Endothelial cell of umbilical vein (primary cell): Measurements from ENCODE around the gene TPM2. TPM values are rescaled to one million over a fixed set of nuclear protein-coding genes. Genes with fewer than 3 reads are reported as not detected.

Source experiments
- BruUV-seq: library from RNA; stranded (reverse); fragments of 400-500 nt; replicated peaks from 2 replicates; lab custom pipeline; 2021; lab: Mats Ljungman, UMichigan
- CTCF ChIA-PET: fragments of 300-600, 350-600 bp; sonication (Branson Sonifier 250); formaldehyde crosslinking; loops from one replicate; lab custom pipeline; 2021; ENCODE audit warnings: antibody characterized with exemption, inconsistent platforms; lab: Charles Lee
- POLR2A ChIA-PET: fragments of 300-600, 350-600 bp; sonication (Branson Sonifier 250); formaldehyde crosslinking; loops from one replicate; lab custom pipeline; 2021; ENCODE audit warnings: antibody characterized with exemption, inconsistent platforms; lab: Charles Lee
- DNase-seq: peaks from one replicate; pipeline ENCODE4 v3.0.0-alpha.2; 2011; ENCODE audit warnings: low read depth, low spot score
- FAIRE-seq: peaks from 2 replicates; lab custom pipeline; 2011; peaks lifted over from hg19 to GRCh38; lab: Jason Lieb, UNC
- H2AFZ ChIP-seq: 2 replicates; pipeline ENCODE4 v1.6.0; 2012; ENCODE audit warnings: low read depth, low read length, control low read depth, inconsistent platforms
- H3K27ac ChIP-seq: 2 replicates; pipeline ENCODE4 v1.5.1; 2011; ENCODE audit warnings: low read depth, mild to moderate bottlenecking, control low read depth, low read length, moderate library complexity; ENCODE audit not compliant: insufficient read depth
- H3K27me3 ChIP-seq, 2 experiments: 2 replicates each; pipeline versions ENCODE4 v1.6.0 to v1.6.1; 2011; ENCODE audit warnings: low read length in 2 of 2, mixed read lengths in 1 of 2; ENCODE audit not compliant: control insufficient read depth in 2 of 2, insufficient read depth in 2 of 2
- H3K36me3 ChIP-seq, 2 experiments: 2 replicates in 1 of 2; 3 replicates in 1 of 2; pipeline ENCODE4 v1.5.1; 2011; ENCODE audit warnings: low read length in 2 of 2, mild to moderate bottlenecking in 1 of 2, moderate library complexity in 1 of 2; ENCODE audit not compliant: control insufficient read depth in 2 of 2, insufficient read depth in 2 of 2; ENCODE audit errors: extremely low read depth in 1 of 2
- H3K4me1 ChIP-seq: 3 replicates; pipeline ENCODE4 v1.5.1; 2011; ENCODE audit warnings: mild to moderate bottlenecking, low read length; ENCODE audit not compliant: control insufficient read depth, insufficient read depth; ENCODE audit errors: extremely low read depth
- H3K4me2 ChIP-seq: 2 replicates; pipeline ENCODE4 v1.6.1; 2011; ENCODE audit warnings: low read length, control low read depth, mixed read lengths; ENCODE audit not compliant: insufficient read depth
- H3K4me3 ChIP-seq, 3 experiments: fragments of 200-600 bp in 1 of 3; sonication (generic), shearing (Covaris generic) in 1 of 3; replicated peaks in 1 of 3; 2 replicates each; pipeline ENCODE4 v1.5.1; 2011 to 2016; ENCODE audit warnings: control low read depth in 3 of 3, low read length in 3 of 3, mild to moderate bottlenecking in 2 of 3, inconsistent platforms in 1 of 3, low read depth in 1 of 3, moderate library complexity in 1 of 3; ENCODE audit not compliant: insufficient read depth in 1 of 3
- H3K79me2 ChIP-seq: 2 replicates; pipeline ENCODE4 v1.6.0; 2012; ENCODE audit warnings: low read length, inconsistent platforms; ENCODE audit not compliant: control insufficient read depth, insufficient read depth
- H3K9ac ChIP-seq: replicated peaks from 2 replicates; pipeline ENCODE3; 2011; ENCODE audit warnings: low read length, control low read depth; ENCODE audit not compliant: insufficient read depth; ENCODE audit errors: extremely low read depth
- H3K9me1 ChIP-seq: replicated peaks from 3 replicates; pipeline ENCODE4 v1.6.0; 2011; ENCODE audit warnings: mild to moderate bottlenecking, low read length; ENCODE audit not compliant: control insufficient read depth, insufficient read depth; ENCODE audit errors: extremely low read depth
- H3K9me3 ChIP-seq: replicated peaks from 2 replicates; pipeline ENCODE4 v1.5.1; 2012; ENCODE audit warnings: low read length, inconsistent platforms; ENCODE audit not compliant: control insufficient read depth, insufficient read depth
- H4K20me1 ChIP-seq: replicated peaks from 2 replicates; pipeline ENCODE3; 2011; ENCODE audit warnings: mild to moderate bottlenecking, low read length; ENCODE audit not compliant: control insufficient read depth, insufficient read depth; ENCODE audit errors: extremely low read depth
- CTCF ChIP-seq, 2 donors: IDR thresholded peaks; 1 replicate in 1 of 2; 2 replicates in 1 of 2; pipeline ENCODE4 v1.5.1; 2011; ENCODE audit warnings: low read length in 2 of 2, mild to moderate bottlenecking in 2 of 2, moderate library complexity in 2 of 2, control low read depth in 1 of 2, inconsistent platforms in 1 of 2, low read depth in 1 of 2; ENCODE audit not compliant: insufficient read depth in 1 of 2; ENCODE audit errors: extremely low read depth in 1 of 2
- EZH2 ChIP-seq: IDR thresholded peaks from 2 replicates; pipeline ENCODE4 v1.6.1; 2012; ENCODE audit warnings: borderline replicate concordance, low read depth, mild to moderate bottlenecking, moderate library complexity, low read length, inconsistent platforms; ENCODE audit not compliant: severe bottlenecking
- FOS ChIP-seq: IDR thresholded peaks from 2 replicates; pipeline ENCODE4 v1.6.1; 2011; ENCODE audit warnings: mild to moderate bottlenecking, low read length, moderate library complexity, borderline replicate concordance; ENCODE audit not compliant: insufficient read depth
- GATA2 ChIP-seq: IDR thresholded peaks from 2 replicates; pipeline ENCODE4 v1.7.0; 2011; ENCODE audit warnings: low read depth, mild to moderate bottlenecking, moderate library complexity, mixed read lengths, low read length; ENCODE audit not compliant: insufficient read length, insufficient read depth
- JUN ChIP-seq: IDR thresholded peaks from 2 replicates; pipeline ENCODE4 v1.6.1; 2011; ENCODE audit warnings: borderline replicate concordance, low read depth; ENCODE audit not compliant: insufficient read length, insufficient read depth
- MAX ChIP-seq: IDR thresholded peaks from 2 replicates; pipeline ENCODE4 v1.6.1; 2011; ENCODE audit not compliant: insufficient read depth, insufficient read length
- MYC ChIP-seq: IDR thresholded peaks from one replicate; pipeline ENCODE4 v1.6.1; 2011; ENCODE audit warnings: mild to moderate bottlenecking, low read depth, low read length
- POLR2A ChIP-seq: IDR thresholded peaks from 2 replicates; pipeline ENCODE4 v1.6.1; 2012; ENCODE audit warnings: low read depth, mild to moderate bottlenecking, control low read depth, low read length
- POLR2AphosphoS5 ChIP-seq: IDR thresholded peaks from 2 replicates; pipeline ENCODE4 v1.6.1; 2012; ENCODE audit warnings: low read depth, mild to moderate bottlenecking, control low read depth, low read length, moderate library complexity; ENCODE audit not compliant: insufficient read depth
- dilution Hi-C: fragments of 300-500 bp; cut with MboI; formaldehyde crosslinking; loops from one replicate; pipeline ENCODE4 v1.15.0; 2019; ENCODE audit warnings: low sequenced_read_pairs; ENCODE audit not compliant: extremely low pct_ligation_motif_present
- intact Hi-C: fragments of 100-400 bp; cut with micrococcal nuclease; formaldehyde crosslinking; loops from one replicate; pipeline ENCODE4 v1.10.0; 2022
- polyA plus RNA-seq, 4 experiments: library from polyadenylated mRNA; depleted of rRNA in 3 of 4; stranded (reverse) in 3 of 4; unstranded in 1 of 4; fragments of >200 nt; gene quantifications; 2 replicates each; pipeline versions ENCODE4 v1.2.1 to v1.2.3, GENCODE V29; 2011 to 2012; ENCODE audit warnings: missing spikeins in 1 of 4
- total RNA-seq: library from RNA; stranded (reverse); gene quantifications from 2 replicates; pipeline ENCODE4 v1.2.3, GENCODE V29; 2021

Gene TPM2
- total and polyA plus RNA-seq, 2 donors (not counting 3 experiments of a cell fraction or from before 2014, with no cell fraction given) = 144 to 279 TPM

- ChIA-PET CTCF (interaction anchor here (0.6 to 2.3 kb wide), 2 partner anchors 9 to 77 kb away, joined by 3 to 17 read pairs; no protein-coding TSS in a partner anchor), POLR2A (no interaction called here)
- Histone ChIP-seq H3K36me3 (peaks cover 61 to 80% of the 10 kb centered on the region in 2 experiments), H3K4me3 (no peak overlapping the region), H3K9ac (no peak overlapping the region), H3K27me3 (no peaks in the 10 kb centered on the region), H2AFZ (no peak overlapping the region), H3K79me2 (no peaks in the 10 kb centered on the region), H3K9me1 (no peaks in the 10 kb centered on the region), H4K20me1 (no peaks in the 10 kb centered on the region), H3K27ac (no peak overlapping the region), H3K4me1 (no peaks in the 10 kb centered on the region), H3K4me2 (no peak overlapping the region), H3K9me3 (no peaks in the 10 kb centered on the region)
- FAIRE-seq (no peak), DNase-seq (no peak)
- TF ChIP-seq EZH2 (no peak), GATA2 (no peak), POLR2AphosphoS5 (no peak), JUN (no peak), FOS (no peak), POLR2A (no peak), CTCF (IDR thresholded peaks at IDR 0.05; ENCODE audit: extremely low read depth in 1 of 2, insufficient read depth in 1 of 2, low read depth in 1 of 2, low read length in 2 of 2) (no peak), MYC (no peak), MAX (no peak)
- dilution Hi-C loops (no loop called here), intact Hi-C loops (no loop called here)
- no TSS peak for BruUV-seq
These were observed 15.6 kb upstream of the TPM2 start for GRCh38 chr9:35705372-35705771.
